SK-N-SH (cell line): ENCODE data around the gene SLC25A24. TPM values are rescaled to one million over a fixed set of nuclear protein-coding genes. Genes with fewer than 3 reads are reported as not detected.
"Not testable (repeated sequence)": the region's sequence is repeated elsewhere in the genome, so short reads cannot be mapped to it uniquely, and the experiment has no call there.

ENCODE experiments used
- CTCF ChIA-PET: fragments of 300-600, 350-600 bp; formaldehyde crosslinking; extraction: SDS; loops from one replicate; lab custom pipeline; 2021; lab: Yijun Ruan, JAX
- POLR2A ChIA-PET: fragments of 350-600 bp; sonication (Branson Sonifier 250); formaldehyde crosslinking; extraction: SDS; loops from one replicate; lab custom pipeline; 2020; ENCODE audit warnings: antibody characterized with exemption, inconsistent platforms; lab: Yijun Ruan, JAX
- DNase-seq: peaks from one replicate; pipeline ENCODE4 v3.0.0; 2012
- H2AFZ ChIP-seq: fragments of 200-600 bp; sonication (generic); 2 replicates; pipeline ENCODE4 v1.8.1; 2016; ENCODE audit warnings: antibody characterized with exemption, mild to moderate bottlenecking, low read depth
- H3F3A ChIP-seq: fragments of 200-600 bp; sonication (generic); replicated peaks from 2 replicates; pipeline ENCODE3; 2016; ENCODE audit warnings: antibody characterized with exemption, mild to moderate bottlenecking; ENCODE audit not compliant: insufficient read depth
- H3K27ac ChIP-seq, 2 experiments: fragments of 200-500 bp in 1 of 2; fragments of 200-600 bp in 1 of 2; sonication (Bioruptor generic) in 1 of 2; sonication (generic), shearing (Covaris generic) in 1 of 2; 2 replicates each; pipeline versions ENCODE4 v1.5.1 to v1.6.1; 2014 to 2016; ENCODE audit warnings: low read depth in 2 of 2, inconsistent platforms in 1 of 2, low read length in 1 of 2, mild to moderate bottlenecking in 1 of 2, mixed read lengths in 1 of 2
- H3K27me3 ChIP-seq: fragments of 200-600 bp; sonication (generic), shearing (Covaris generic); 2 replicates; pipeline ENCODE4 v1.6.1; 2016; ENCODE audit warnings: mixed run types; ENCODE audit not compliant: insufficient read depth
- H3K36me3 ChIP-seq, 2 experiments: fragments of 200-500 bp in 1 of 2; fragments of 200-600 bp in 1 of 2; sonication (Bioruptor generic) in 1 of 2; sonication (generic) in 1 of 2; replicated peaks in 1 of 2; 2 replicates each; pipeline versions ENCODE3 to v1.5.1; 2014 to 2016; ENCODE audit warnings: low read length in 1 of 2, mild to moderate bottlenecking in 1 of 2; ENCODE audit not compliant: insufficient read depth in 2 of 2, control insufficient read depth in 1 of 2
- H3K4me1 ChIP-seq, 2 experiments: fragments of 200-500 bp in 1 of 2; fragments of 200-600 bp in 1 of 2; sonication (Bioruptor generic) in 1 of 2; sonication (generic), shearing (Covaris generic) in 1 of 2; 2 replicates each; pipeline versions ENCODE4 v1.5.1 to v1.6.1; 2014 to 2016; ENCODE audit warnings: low read depth in 1 of 2, low read length in 1 of 2, mixed run types in 1 of 2; ENCODE audit not compliant: insufficient read depth in 2 of 2, control insufficient read depth in 1 of 2
- H3K4me2 ChIP-seq: fragments of 200-600 bp; sonication (generic), shearing (Covaris generic); 2 replicates; pipeline ENCODE4 v1.6.1; 2017; ENCODE audit warnings: mixed run types
- H3K4me3 ChIP-seq, 2 experiments: fragments of 200-500 bp in 1 of 2; fragments of 200-600 bp in 1 of 2; sonication (Bioruptor generic) in 1 of 2; sonication (generic), shearing (Covaris generic) in 1 of 2; 2 replicates each; pipeline versions ENCODE4 v1.5.1 to v1.8.1; 2014 to 2016; ENCODE audit warnings: low read depth in 2 of 2, inconsistent platforms in 1 of 2, low read length in 1 of 2, mild to moderate bottlenecking in 1 of 2, mixed read lengths in 1 of 2, moderate library complexity in 1 of 2
- H3K79me2 ChIP-seq: fragments of 200-600 bp; sonication (generic); 2 replicates; pipeline ENCODE4 v1.8.1; 2017; ENCODE audit warnings: mild to moderate bottlenecking; ENCODE audit not compliant: insufficient read depth
- H3K9ac ChIP-seq: fragments of 200-600 bp; sonication (generic); 2 replicates; pipeline ENCODE4 v1.6.1; 2017; ENCODE audit warnings: mixed run types
- H3K9me2 ChIP-seq: fragments of 200-600 bp; sonication (generic); 2 replicates; pipeline ENCODE4 v1.6.1; 2017; ENCODE audit warnings: mixed run types
- H3K9me3 ChIP-seq: fragments of 200-600 bp; sonication (generic); 2 replicates; pipeline ENCODE4 v1.6.1; 2017; ENCODE audit warnings: mixed run types, mild to moderate bottlenecking, moderate library complexity
- H4K20me1 ChIP-seq: fragments of 200-600 bp; sonication (generic); 2 replicates; pipeline ENCODE4 v1.6.1; 2017; ENCODE audit warnings: mild to moderate bottlenecking, mixed run types; ENCODE audit not compliant: insufficient read depth
- ELF1 ChIP-seq: IDR thresholded peaks from 2 replicates; pipeline ENCODE4 v1.4.0; 2012
- EP300 ChIP-seq, 2 experiments: IDR thresholded peaks; 2 replicates each; pipeline versions ENCODE4 v1.4.0 to v1.6.1; 2012; ENCODE audit warnings: borderline replicate concordance in 1 of 2, low read depth in 1 of 2, low read length in 1 of 2
- EZH2phosphoT487 ChIP-seq: fragments of 200-600 bp; sonication (generic); IDR thresholded peaks from 2 replicates; pipeline ENCODE4 v1.6.1; 2017; ENCODE audit warnings: low read depth, mixed run types, mild to moderate bottlenecking, antibody characterized with exemption, moderate library complexity, borderline replicate concordance
- FOSL2 ChIP-seq: IDR thresholded peaks from 2 replicates; pipeline ENCODE4 v1.4.0; 2012; ENCODE audit warnings: low read depth, mild to moderate bottlenecking, moderate library complexity, borderline replicate concordance
- FOXJ3 ChIP-seq: sonication (generic); formaldehyde crosslinking; IDR thresholded peaks from 2 replicates; pipeline ENCODE4 v1.5.1; 2020; ENCODE audit warnings: mild to moderate bottlenecking, missing genetic modification reagents
- GATA2 ChIP-seq: sonication (generic); formaldehyde crosslinking; IDR thresholded peaks from 2 replicates; pipeline ENCODE4 v1.5.0; 2020; ENCODE audit warnings: mild to moderate bottlenecking, missing genetic modification reagents
- JUND ChIP-seq: IDR thresholded peaks from 2 replicates; pipeline ENCODE4 v1.4.0; 2012
- MEF2A ChIP-seq: IDR thresholded peaks from 2 replicates; pipeline ENCODE4 v1.4.0; 2012; ENCODE audit warnings: low read depth, borderline replicate concordance
- NFIC ChIP-seq: IDR thresholded peaks from 2 replicates; pipeline ENCODE4 v1.4.0; 2012; ENCODE audit warnings: borderline replicate concordance
- RCOR1 ChIP-seq: fragments of 150-350 bp; IDR thresholded peaks from 2 replicates; pipeline ENCODE4 v1.6.1; 2017; ENCODE audit warnings: antibody characterized with exemption, low read length
- RFX5 ChIP-seq: IDR thresholded peaks from 2 replicates; pipeline ENCODE4 v1.6.1; 2012; ENCODE audit warnings: mild to moderate bottlenecking, improper control_type of control experiment, low read length
- TCF12 ChIP-seq: IDR thresholded peaks from 2 replicates; pipeline ENCODE4 v1.4.0; 2012
- TEAD4 ChIP-seq: IDR thresholded peaks from 2 replicates; pipeline ENCODE4 v1.4.0; 2012; ENCODE audit warnings: mild to moderate bottlenecking, borderline replicate concordance; ENCODE audit not compliant: insufficient read depth
- WGBS: methylation state at CpG from one replicate; pipeline ENCODE4 v1.1.6; 2017; ENCODE audit warnings: low lambda C conversion rate; 5-methylcytosine and 5-hydroxymethylcytosine counted together
- polyA plus RNA-seq, 3 experiments: library from polyadenylated mRNA; depleted of rRNA; stranded (reverse); fragments of >200 nt; gene quantifications; 2 replicates each; pipeline ENCODE4 v1.2.3, GENCODE V29; 2012
- TF ChIP-seq, protein P1 (sequence below): IDR thresholded peaks from 2 replicates; pipeline ENCODE4; 2012
- TF ChIP-seq, protein P2 (sequence below): fragments of 200-600 bp; sonication (generic); IDR thresholded peaks from 2 replicates; pipeline ENCODE4 v1.6.1; 2017; ENCODE audit warnings: antibody characterized with exemption, mild to moderate bottlenecking, moderate library complexity

Gene SLC25A24
- polyA plus RNA-seq, 1 of the 3 experiments (the other 2 are of a cell fraction): 11.3 TPM

DNA sequence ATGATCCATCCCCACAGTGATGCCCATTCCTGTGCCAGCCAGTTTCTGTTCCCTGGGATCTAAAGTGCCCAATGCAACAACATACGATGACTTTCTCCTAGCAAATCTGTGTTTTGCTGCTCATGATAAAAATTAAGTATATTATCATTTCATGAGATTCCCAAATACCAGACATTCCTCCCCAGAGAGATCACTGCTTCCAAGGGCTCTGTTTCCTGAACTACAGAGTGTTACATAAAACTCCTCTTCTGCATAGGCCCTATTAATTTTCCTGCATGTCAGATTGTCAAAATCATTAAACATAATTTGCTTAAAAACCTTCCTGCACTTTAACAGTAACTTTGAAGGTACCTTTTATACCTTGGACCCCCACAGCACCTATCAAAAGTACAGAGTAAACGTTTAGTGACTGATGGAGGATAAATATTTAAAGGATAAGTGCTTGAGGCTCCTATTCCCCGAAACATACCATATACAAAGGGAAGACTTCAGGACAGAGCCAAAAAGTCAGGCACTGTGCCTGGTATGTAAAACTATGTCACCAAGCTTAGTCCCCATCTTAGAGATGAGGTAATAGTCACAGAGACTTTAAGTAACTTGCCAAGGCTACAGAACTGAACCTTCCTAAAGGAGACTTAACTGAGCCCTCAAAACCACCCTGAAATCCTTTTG is 50.2 kb downstream of the SLC25A24 start:
- Histone ChIP-seq H2AFZ (no peak overlapping the region), H3K4me2 (no peak overlapping the region), H3K9me2 (no peaks in the 10 kb centered on the region), H3K27me3 (no peaks in the 10 kb centered on the region), H4K20me1 (no peaks in the 10 kb centered on the region; the same call in 1 of the 2 replicates), H3K9me3 (no peaks in the 10 kb centered on the region), H3K36me3 (peaks cover 40 to 63% of the 10 kb centered on the region in 2 experiments), H3K27ac (peak overlapping the region in 1 of 2 experiments; percentile 47; a peak in 2 of 4 replicates), H3K4me3 (no peak overlapping the region), H3F3A (peaks cover 6% of the 10 kb centered on the region), H3K4me1 (no peaks in the 10 kb centered on the region; a peak in 1 of 4 replicates), H3K9ac (no peak overlapping the region), H3K79me2 (peaks cover 3% of the 10 kb centered on the region; the same call in 1 of the 2 replicates)
- WGBS: 63% methylated on average over 3 of the region's 3 CpGs
- no peak for DNase-seq
- CTCF ChIA-PET: no interaction called here
- POLR2A ChIA-PET: no interaction called here
- TF ChIP-seq TCF12 (0 out of 2 replicates have a peak, but pooled peaks have one; percentile 8), GATA2 (CRISPR knock-in tag) (no peak), MEF2A (no peak), JUND (0 out of 2 replicates have a peak, but pooled peaks have one; percentile 15), RFX5 (no peak)
- TF ChIP-seq, protein P1, sequence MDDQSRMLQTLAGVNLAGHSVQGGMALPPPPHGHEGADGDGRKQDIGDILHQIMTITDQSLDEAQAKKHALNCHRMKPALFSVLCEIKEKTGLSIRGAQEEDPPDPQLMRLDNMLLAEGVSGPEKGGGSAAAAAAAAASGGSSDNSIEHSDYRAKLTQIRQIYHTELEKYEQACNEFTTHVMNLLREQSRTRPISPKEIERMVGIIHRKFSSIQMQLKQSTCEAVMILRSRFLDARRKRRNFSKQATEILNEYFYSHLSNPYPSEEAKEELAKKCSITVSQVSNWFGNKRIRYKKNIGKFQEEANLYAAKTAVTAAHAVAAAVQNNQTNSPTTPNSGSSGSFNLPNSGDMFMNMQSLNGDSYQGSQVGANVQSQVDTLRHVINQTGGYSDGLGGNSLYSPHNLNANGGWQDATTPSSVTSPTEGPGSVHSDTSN: peak; percentile 53

DNA sequence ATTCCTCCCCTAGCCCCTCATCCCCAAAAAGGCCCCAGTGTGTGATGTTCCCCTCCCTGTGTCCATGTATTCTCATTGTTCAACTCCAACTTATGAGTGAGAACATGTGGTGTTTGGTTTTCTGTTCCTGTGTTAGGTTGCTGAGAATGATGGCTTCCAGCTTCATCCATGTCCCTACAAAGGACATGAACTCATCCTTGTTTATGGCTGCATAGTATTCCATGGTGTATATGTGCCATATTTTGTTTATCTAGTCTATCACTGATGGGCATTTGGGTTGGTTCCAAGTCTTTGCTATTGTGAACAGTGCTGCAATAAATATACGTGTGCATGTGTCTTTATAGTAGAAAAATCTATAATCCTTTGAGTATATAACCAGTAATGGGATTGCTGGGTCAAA is 55.6 kb downstream of the SLC25A24 start:
- H3K9me2 ChIP-seq, H3K79me2 ChIP-seq, H4K20me1 ChIP-seq, H3K4me1 ChIP-seq, POLR2A ChIA-PET, H3K4me3 ChIP-seq, H3K27me3 ChIP-seq, H3K9ac ChIP-seq, H3K27ac ChIP-seq, DNase-seq, H2AFZ ChIP-seq, H3K4me2 ChIP-seq, H3K9me3 ChIP-seq: not testable (repeated sequence)
- CTCF ChIA-PET: interaction anchor here (0.5 kb wide), 1 partner anchor 31 kb away, joined by 4 read pairs; no protein-coding TSS in a partner anchor
- WGBS: 93% methylated on average over 1 of the region's 1 CpG
- peaks cover 32 to 56% of the 10 kb centered on the region in 2 experiments for H3K36me3 ChIP-seq
- H3F3A ChIP-seq: peaks cover 13% of the 10 kb centered on the region

DNA sequence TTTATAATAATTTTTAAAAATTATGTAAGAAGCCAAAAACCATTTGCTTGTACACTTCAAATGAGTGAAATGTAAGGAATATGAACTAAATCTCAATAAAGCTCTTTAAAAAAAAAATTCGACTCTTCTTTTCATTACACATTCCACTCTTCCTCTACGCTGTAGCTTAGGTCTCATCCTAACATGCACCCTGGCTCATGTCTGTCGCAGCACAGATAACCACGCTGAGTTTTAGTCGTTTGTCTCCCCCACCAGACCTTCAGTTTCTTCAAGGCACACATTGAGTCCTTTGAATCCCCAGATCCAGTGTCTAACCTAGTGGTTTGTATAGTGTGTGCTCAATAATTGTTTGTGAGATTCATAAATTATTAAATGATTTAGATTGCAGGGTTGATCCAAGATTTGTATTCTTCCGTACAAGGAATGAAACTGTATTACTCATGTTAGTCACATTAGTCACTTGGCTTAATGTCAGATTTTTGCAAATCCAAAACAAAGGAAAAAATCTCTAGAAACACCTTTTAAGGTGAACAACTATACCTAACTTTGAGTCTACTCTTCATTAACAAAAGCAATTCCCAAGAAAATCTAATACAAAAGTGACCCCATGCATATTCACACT is 57.3 kb downstream of the SLC25A24 start:
- Histone ChIP-seq H3K4me1 (no peaks in the 10 kb centered on the region; a peak in 1 of 4 replicates), H3F3A (peaks cover 13% of the 10 kb centered on the region), H3K4me3 (no peak overlapping the region), H3K4me2 (no peak overlapping the region), H3K27ac (peak overlapping the region in 1 of 2 experiments; percentile 16; a peak in 2 of 4 replicates), H2AFZ (no peak overlapping the region), H4K20me1 (no peaks in the 10 kb centered on the region), H3K9me2 (no peaks in the 10 kb centered on the region), H3K27me3 (no peaks in the 10 kb centered on the region), H3K36me3 (peaks cover 38 to 59% of the 10 kb centered on the region in 2 experiments), H3K9ac (no peak overlapping the region), H3K79me2 (0 out of 2 replicates have a peak, but pooled peaks cover 1% of the 10 kb centered on the region), H3K9me3 (no peaks in the 10 kb centered on the region)
- ChIA-PET CTCF (interaction anchor here (2.6 kb wide), 1 partner anchor 17 kb away, joined by 13 read pairs; no protein-coding TSS in a partner anchor), POLR2A (no interaction called here)
- 80% methylated on average over 6 of the region's 6 CpGs for WGBS
- DNase-seq: no peak
- TF ChIP-seq GATA2 (CRISPR knock-in tag): no peak
- TF ChIP-seq, protein P1: no peak
- no peak for TF ChIP-seq EZH2phosphoT487
- peak; percentile 23; the same call in 1 of the 2 replicates for TF ChIP-seq JUND
- TF ChIP-seq TEAD4: no peak
- TF ChIP-seq ELF1: no peak
- no peak for TF ChIP-seq MEF2A
- peak; percentile 47; the same call in 1 of the 2 replicates for TF ChIP-seq FOSL2
- TF ChIP-seq FOXJ3: no peak
- TF ChIP-seq, protein P2, sequence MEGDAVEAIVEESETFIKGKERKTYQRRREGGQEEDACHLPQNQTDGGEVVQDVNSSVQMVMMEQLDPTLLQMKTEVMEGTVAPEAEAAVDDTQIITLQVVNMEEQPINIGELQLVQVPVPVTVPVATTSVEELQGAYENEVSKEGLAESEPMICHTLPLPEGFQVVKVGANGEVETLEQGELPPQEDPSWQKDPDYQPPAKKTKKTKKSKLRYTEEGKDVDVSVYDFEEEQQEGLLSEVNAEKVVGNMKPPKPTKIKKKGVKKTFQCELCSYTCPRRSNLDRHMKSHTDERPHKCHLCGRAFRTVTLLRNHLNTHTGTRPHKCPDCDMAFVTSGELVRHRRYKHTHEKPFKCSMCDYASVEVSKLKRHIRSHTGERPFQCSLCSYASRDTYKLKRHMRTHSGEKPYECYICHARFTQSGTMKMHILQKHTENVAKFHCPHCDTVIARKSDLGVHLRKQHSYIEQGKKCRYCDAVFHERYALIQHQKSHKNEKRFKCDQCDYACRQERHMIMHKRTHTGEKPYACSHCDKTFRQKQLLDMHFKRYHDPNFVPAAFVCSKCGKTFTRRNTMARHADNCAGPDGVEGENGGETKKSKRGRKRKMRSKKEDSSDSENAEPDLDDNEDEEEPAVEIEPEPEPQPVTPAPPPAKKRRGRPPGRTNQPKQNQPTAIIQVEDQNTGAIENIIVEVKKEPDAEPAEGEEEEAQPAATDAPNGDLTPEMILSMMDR: no peak
- peak; percentile 11; the same call in 1 of the 2 replicates for TF ChIP-seq NFIC
- TF ChIP-seq EP300 (IDR thresholded peaks at IDR 0.05; ENCODE audit: borderline replicate concordance in 1 of 2, low read depth in 1 of 2, low read length in 1 of 2): no peak
- TF ChIP-seq RCOR1: no peak
